GM20431 (cell line): ENCODE measurements around the gene PTGER4.

Experiments used
- in situ Hi-C: fragments of 300-500 bp; cut with MseI, MboI; formaldehyde crosslinking; loops from one replicate; pipeline ENCODE4 v1.15.0; 2020; ENCODE audit warnings: low sequenced_read_pairs; ENCODE audit not compliant: unreplicated experiment

The PTGER4 gene

DNA sequence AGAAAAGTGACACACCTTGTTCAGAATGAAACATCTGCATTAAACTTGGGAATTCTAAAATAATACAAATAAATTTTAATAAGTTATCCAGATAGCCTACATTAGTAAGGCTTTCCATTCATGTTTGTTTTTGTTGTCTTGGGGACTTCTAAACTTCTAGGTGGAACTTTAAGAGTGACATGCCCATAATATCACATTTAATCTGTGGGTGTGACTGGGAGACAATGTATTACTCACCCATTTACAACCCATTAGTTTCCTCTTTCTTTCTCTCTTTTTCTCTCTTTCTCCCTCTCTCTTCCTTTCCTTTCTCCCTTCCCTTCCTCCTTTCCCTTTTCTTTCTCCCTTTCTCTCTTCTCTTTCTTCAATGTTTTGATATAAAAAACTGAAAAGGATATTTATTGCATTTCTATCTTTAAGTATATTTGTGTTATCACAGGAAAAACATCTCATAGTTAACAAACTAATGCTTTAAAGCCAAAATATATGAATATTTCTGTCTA lies 12.5 kb upstream of the PTGER4 start:
- in situ Hi-C loops = no loop called here

DNA sequence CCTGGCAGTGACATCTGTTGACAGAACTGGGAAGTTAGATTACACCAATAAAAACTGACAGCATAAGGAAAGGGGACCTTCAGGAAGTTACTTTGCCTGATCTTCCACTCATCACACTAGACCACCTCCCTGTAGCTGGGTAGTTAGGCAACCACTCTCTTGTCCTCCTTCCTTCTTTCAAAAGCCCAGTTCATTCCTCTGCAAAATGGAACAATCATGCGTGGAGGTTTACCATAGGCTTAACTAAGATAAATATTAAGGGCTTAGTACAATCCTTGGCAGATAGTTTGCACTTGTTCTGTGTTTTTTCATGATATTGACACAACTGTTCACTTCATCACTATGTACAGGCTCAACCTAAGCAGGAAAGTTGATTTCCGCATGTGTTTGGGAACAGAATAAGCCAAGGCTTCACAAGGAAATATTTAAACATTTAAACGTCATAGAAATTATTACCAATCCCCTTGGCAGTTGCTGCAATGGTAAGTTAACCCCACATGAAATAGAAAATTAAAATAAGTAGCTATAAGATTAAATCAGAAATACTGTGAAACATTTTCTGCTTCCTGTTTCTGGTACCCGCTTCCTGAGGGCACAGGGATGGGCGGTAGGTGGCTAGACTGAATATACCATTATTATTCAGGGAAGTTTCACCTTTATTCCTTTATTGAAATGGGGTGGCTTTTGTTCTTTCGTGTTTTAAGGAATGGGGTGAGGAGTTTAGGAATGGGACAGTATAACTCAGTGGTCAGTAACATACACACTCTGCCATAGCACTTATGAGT lies 9.9 kb upstream of the PTGER4 start:
- in situ Hi-C loops = no loop called here

DNA sequence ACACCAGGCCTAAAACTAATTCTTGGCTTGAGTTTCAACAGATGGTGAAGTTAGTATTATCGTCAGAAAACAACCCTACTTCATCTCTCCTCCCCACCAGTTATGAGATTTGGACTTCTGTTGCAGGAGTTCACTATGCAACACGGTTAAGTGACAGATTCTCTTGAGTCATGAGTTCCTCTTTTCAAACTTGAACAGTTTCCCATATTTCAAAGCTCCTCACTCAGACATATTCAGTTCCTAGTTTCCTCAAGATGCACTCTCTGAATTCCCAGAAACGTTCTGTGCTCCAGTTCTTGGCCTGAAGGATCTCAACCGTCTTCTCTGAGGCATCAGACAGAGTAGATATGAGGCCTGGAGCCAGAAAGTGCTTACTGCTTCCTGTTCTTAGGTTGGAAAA lies 7.3 kb upstream of the PTGER4 start:
- in situ Hi-C loops = no loop called here

- in situ Hi-C loops = loop anchor here (25.0 kb wide), 1 partner anchor 1087 kb away; no protein-coding TSS in a partner anchor
These were observed 5.0 kb upstream of the PTGER4 start for GRCh38 chr5:40674661-40675235.

GRCh38 chr5:40675396-40676133 lies 4.2 kb upstream of the PTGER4 start:
- in situ Hi-C loops = loop anchor here (25.0 kb wide), 1 partner anchor 1088 kb away; no protein-coding TSS in a partner anchor

DNA sequence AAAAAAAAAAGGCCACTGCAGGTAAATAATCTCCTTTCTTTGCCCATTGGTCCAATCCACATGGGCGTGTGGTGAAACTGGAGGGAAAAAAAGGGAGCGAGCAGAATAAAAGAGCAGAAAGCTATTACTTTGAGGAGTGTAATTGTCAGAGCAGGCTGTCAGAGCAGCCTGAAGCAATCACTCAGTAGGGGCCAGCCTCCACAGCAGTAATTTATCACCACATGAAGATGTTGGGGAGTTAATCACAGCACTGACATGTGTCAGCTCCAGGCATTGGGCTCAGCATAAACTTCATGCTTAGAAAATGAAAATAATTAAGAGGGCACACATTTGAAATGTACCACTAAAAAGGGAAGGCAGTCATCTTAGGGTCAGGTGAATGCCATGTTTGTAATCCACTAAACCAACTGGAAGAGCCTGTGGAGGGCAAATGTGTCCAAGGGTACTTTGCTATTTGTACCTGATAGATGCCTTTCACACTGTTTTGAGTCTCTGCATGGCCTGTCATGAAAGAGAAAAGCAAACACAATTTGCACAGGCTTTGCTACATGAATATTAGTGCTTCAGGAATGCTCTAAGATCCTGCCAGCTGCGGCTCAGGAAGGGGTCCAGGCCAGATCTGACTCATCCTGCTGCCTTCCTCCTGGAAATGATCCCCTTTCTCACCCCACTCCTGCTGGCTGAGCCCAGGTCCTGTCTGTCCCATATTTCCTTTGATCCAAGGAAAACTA lies 2.9 kb upstream of the PTGER4 start:
- in situ Hi-C loops = loop anchor here (25.0 kb wide), 1 partner anchor 1089 kb away; no protein-coding TSS in a partner anchor

DNA sequence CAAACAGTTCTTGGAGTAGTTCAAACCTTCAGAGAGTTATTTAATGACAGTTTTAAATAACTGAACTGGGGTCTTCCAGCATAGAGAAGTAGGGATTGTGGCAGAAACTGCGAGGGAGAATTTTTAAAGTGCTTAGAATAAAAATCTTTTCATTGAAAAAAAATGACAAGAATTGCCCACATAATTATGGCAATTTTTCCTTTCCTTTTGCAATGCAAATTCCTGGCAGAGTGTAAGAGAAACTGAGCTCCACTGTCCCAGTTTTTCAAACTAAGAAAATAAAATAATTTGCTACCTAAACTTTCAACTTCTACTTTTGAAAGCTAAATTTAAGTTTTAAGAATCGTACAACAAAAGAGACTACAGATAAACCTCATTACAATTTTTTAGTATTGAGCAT lies 2.3 kb upstream of the PTGER4 start:
- in situ Hi-C loops = loop anchor here (25.0 kb wide), 1 partner anchor 1090 kb away; no protein-coding TSS in a partner anchor

GRCh38 chr5:40678026-40678425 lies 1.7 kb upstream of the PTGER4 start:
- in situ Hi-C loops = loop anchor here (25.0 kb wide), 1 partner anchor 1091 kb away; no protein-coding TSS in a partner anchor

GRCh38 chr5:40678460-40679147 lies 1.1 kb upstream of the PTGER4 start:
- in situ Hi-C loops = loop anchor here (25.0 kb wide), 1 partner anchor 1091 kb away; no protein-coding TSS in a partner anchor

- in situ Hi-C loops = loop anchor here (25.0 kb wide), 1 partner anchor 1092 kb away; no protein-coding TSS in a partner anchor
These were observed 385 bp upstream of the PTGER4 start for GRCh38 chr5:40679148-40679912.

DNA sequence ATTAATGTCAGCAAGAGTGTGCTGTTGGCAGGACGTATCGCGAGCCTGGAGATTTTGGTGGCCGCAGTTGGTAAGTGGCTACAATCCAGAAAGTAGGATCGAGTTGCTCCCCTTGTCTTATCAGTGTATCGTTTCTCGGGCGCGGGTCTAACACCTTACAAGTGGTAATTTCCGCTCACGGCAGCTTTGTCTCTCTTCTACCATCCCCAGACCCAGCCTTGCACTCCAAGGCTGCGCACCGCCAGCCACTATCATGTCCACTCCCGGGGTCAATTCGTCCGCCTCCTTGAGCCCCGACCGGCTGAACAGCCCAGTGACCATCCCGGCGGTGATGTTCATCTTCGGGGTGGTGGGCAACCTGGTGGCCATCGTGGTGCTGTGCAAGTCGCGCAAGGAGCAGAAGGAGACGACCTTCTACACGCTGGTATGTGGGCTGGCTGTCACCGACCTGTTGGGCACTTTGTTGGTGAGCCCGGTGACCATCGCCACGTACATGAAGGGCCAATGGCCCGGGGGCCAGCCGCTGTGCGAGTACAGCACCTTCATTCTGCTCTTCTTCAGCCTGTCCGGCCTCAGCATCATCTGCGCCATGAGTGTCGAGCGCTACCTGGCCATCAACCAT lies 1.1 kb downstream of the PTGER4 start:
- in situ Hi-C loops = loop anchor here (10.0 to 25.0 kb wide), 2 partner anchors 726 to 1094 kb away; no protein-coding TSS in a partner anchor

- in situ Hi-C loops = loop anchor here (10.0 to 25.0 kb wide), 2 partner anchors 727 to 1094 kb away; no protein-coding TSS in a partner anchor
These were observed 1.8 kb downstream of the PTGER4 start for GRCh38 chr5:40681363-40682153.

DNA sequence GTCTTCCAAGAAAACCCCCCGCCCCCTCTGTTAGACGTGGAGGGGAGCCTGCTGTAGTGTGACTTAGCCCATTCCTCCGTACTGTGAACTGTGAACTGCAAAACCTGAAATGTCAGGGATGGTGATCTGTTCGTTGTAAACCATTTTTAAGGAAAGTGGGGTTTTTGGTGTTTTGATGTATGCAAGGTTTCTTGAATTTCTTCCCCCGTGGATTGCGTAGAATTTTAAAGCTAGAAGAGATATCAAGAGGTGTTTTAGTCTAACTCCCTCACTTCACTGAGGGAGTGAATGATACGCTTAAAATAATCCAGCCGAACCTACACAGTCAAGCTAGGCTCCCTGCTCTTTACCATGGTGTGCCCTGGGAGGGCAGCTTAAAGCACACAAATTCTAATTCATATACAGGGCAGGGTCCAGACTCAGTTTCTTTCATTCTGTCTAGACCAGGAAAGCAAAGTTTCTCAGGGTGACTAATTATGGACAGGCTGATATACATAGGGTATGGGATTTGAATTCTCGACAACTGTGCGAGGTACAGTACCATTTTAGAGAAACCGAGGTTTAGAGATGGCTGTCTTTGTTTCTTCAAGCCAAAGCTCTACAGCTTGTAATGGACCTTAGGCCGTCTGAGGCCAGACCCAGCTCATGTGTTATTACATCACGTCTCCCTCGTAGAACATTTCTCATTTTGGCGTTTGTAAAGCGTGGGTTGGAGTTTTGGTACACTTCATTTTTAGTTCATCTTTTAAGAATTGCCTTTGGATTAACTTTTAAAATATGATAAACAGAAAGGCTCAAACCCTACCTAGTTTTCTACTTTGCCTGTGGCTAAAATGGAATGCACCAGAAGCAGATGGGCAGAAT lies 2.7 kb downstream of the PTGER4 start:
- in situ Hi-C loops = loop anchor here (10.0 to 25.0 kb wide), 2 partner anchors 728 to 1095 kb away; no protein-coding TSS in a partner anchor

- in situ Hi-C loops = loop anchor here (10.0 to 25.0 kb wide), 2 partner anchors 729 to 1096 kb away; no protein-coding TSS in a partner anchor
These were observed 3.6 kb downstream of the PTGER4 start for GRCh38 chr5:40683305-40683704.

DNA sequence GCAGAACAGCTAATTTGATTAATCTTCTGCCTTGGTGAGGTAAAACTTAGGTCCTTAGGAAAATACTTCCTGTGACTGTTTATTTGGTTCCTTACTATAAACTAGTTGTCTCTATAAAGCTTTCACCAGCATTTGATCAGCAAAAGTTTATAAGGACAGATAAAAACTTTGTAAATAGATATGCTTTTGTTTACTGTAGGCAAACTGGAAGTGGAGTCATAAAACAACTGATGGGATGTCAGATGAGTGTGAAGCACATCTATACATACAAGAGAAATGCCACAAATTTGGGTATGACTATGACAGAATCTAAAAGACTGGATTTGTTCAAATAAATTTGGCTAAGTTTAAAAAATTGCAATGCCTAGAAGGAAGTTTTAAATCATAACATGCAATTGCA lies 5.5 kb downstream of the PTGER4 start:
- in situ Hi-C loops = loop anchor here (10.0 to 25.0 kb wide), 2 partner anchors 730 to 1098 kb away; no protein-coding TSS in a partner anchor

- in situ Hi-C loops = loop anchor here (10.0 to 25.0 kb wide), 2 partner anchors 731 to 1099 kb away; no protein-coding TSS in a partner anchor
These were observed 6.3 kb downstream of the PTGER4 start for GRCh38 chr5:40685976-40686486.
